Stimulated activated CD8-positive, alpha-beta memory T cell treated with anti-CD3 and anti-CD28 coated beads, Interleukin-12 subunit alpha, Interleukin-12 subunit beta, amount 100 ng/mL, for 24 hours (primary cell): ENCODE measurements around the gene LMX1A.

Experiments used
- DNase-seq: peaks from one replicate; pipeline ENCODE4 v3.0.0-alpha.2; 2020; ENCODE audit errors: extremely low read depth

The LMX1A gene

GRCh38 chr1:165168467-165168866 is 188.0 kb downstream of the LMX1A start:
- DNase-seq = no peak

- DNase-seq = no peak
Observed at GRCh38 chr1:165162671-165163241, 193.8 kb downstream of the LMX1A start.

DNA sequence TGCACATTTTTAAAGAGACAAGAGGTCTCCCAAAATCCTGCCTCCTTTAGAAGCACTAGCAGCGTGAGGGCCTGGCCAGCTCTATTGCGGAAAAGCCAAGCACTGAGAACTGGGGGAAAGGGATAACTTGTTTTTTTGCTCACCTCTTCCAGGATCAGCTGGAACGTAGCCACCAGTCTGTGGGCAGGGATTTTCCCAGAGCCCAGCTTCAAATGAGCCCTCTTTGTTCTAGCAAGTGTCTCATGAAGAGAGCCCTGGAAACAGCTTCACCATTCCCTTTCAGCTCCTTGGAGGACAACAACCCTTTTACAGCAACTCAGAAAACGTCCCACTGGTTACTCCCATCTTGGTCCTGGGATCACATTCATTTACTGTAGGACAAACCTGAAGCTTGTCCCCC is 195.4 kb downstream of the LMX1A start:
- DNase-seq = no peak

DNA sequence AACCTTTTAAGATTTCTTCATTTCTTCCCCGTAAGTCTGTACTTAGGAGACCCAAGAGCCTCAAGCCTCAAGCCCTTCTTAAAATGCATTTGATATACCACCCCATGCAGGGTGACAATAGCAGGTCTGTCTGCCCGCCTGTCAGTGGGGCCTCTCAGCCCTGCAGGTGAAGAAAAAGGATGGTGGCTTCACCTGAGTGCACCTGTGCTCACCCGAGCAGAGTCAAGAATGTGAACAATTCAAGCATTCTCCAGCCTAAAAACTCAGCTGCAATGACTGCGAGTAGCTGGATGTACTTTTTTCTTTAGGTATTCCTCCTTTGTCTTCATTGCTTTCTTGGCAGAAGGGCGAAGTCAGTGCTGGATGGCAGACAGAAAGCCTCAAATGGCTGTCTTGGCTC is 203.3 kb downstream of the LMX1A start:
- no peak for DNase-seq

GRCh38 chr1:165152727-165153126 is 203.8 kb downstream of the LMX1A start:
- DNase-seq = no peak

DNA sequence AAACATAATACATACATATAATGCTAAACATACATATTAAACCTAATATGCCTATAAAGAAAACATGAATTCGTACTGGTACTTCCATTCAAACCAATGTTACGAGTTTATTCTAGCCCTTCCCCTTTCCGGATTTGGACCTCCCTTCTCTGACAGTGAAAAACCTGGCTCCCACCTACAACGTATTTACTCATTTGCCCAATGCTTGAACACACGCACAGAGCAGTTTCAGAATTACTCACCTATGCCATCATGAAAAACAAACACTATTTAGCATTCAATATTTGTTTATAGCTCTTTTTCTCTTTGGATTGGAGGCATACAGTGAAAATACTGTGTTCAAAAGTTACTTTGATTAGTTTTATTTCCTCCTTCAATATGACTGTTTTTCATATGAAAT is 204.4 kb downstream of the LMX1A start:
- DNase-seq = no peak
